ENCODE results near the gene TMEM184B. TPM values are rescaled to one million over a fixed set of nuclear protein-coding genes. Genes with fewer than 3 reads are reported as not detected.

Gene TMEM184B
- total RNA-seq, 4 donors from 2014 or later: 39.1 to 56.1 (median 51.4) TPM

DNA sequence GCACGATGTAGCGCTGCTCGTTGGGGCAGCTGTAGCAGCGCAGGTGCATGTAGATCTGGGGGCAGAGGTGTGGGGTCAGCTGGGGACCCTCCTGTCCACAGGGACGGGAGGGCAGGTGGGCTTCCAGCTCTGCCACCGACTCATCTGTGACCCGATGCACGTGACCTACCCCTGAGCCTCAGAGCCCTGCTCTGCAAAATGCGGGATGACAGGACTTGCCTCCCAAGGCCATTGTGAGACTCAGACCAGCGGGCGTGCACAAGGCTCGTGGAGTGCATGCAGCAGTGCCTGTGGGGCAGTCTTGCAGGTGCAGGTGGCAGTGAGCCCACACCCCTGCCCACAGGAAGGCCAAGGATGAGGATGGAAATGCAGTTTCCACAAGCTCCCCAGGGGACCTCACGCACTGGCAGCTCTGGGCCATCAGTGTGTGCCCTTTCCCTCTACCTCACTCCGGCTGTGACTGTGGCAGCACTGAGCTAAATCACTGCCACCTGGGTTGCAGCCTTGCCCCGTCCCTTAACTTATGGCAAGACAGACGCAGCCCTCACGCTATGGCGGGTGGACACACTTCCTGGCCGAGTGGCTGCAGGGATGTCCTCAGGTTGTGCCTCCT, 26.7 kb downstream of the TMEM184B start:
- TF ChIP-seq POLR2A (IDR thresholded peaks at IDR 0.05): no peak
- TF ChIP-seq, protein P1, sequence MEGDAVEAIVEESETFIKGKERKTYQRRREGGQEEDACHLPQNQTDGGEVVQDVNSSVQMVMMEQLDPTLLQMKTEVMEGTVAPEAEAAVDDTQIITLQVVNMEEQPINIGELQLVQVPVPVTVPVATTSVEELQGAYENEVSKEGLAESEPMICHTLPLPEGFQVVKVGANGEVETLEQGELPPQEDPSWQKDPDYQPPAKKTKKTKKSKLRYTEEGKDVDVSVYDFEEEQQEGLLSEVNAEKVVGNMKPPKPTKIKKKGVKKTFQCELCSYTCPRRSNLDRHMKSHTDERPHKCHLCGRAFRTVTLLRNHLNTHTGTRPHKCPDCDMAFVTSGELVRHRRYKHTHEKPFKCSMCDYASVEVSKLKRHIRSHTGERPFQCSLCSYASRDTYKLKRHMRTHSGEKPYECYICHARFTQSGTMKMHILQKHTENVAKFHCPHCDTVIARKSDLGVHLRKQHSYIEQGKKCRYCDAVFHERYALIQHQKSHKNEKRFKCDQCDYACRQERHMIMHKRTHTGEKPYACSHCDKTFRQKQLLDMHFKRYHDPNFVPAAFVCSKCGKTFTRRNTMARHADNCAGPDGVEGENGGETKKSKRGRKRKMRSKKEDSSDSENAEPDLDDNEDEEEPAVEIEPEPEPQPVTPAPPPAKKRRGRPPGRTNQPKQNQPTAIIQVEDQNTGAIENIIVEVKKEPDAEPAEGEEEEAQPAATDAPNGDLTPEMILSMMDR (IDR thresholded peaks at IDR 0.05): no peak
- H3K9me3 ChIP-seq: no peaks in the 10 kb centered on the region
- no peaks in the 10 kb centered on the region for H3K27me3 ChIP-seq
- no peak overlapping the region for H3K4me3 ChIP-seq
- DNase-seq: no peak
- peak overlapping the region in 3 of 4 donors; percentile 3 to 64 (median 62) for H3K27ac ChIP-seq
- H3K36me3 ChIP-seq: peaks cover 0 to 40% (median 0%) of the 10 kb centered on the region in 3 donors
- peaks cover 0 to 20% (median 0%) of the 10 kb centered on the region in 4 donors for H3K4me1 ChIP-seq

DNA sequence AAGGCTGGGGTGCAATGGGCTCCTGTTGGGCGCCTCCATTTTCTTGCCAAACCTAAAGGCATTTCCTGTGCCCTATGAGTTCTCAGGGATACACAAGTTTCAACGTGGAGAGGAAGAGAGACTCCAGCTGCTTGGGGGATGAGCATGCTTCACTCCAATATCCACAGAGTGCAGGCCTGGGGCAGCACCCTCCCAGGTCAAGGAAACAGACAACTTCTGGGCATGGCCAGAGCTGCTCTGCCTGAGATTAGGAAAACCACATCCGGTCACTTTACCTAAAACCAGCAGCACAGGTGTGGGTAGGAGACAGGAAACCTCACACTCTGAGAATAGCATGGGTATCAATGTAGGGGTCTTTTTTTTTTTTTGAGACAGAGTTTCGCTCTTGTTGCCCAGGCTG, 28.7 kb downstream of the TMEM184B start:
- peaks cover 0 to 28% (median 0%) of the 10 kb centered on the region in 4 donors for H3K4me1 ChIP-seq
- peak overlapping the region in 3 of 4 donors; percentile 55 to 82 (median 61) for H3K27ac ChIP-seq

DNA sequence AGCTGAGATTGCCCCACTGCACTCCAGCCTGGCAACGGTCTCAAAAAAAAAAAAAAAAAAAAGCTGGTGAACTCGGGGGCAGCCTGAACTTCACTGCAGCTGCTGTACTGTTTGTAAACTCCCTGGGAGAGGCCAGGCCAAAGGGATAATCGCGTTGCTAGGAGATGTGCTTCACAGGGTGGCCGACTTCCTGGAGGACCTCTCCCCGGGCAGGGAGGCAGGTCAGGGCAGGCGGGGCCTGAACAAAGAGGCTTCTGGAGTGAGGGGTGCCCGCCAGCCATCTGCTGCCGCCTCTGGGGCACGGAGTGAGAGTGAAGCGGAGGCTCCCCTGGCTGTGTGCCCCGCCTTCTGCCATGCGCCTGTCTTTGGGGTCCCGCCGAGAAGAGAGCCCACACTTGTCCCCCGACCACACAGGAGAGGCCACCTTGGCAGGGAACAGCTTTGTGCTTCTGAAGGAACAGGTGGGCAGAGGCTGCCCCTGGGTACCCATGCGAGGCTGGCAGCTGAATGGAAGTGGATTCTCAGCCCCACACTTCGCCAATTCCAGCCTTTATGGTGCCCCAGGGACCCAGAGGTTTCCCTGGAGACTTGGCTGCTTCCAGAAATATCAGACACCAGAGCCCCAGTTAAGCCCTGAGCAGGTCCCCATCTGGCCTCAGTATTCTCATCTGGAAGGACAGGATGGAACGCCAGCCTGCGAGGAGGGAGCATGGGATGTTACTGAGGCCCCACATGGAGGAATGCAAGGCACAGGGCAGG, 29.6 kb downstream of the TMEM184B start:
- DNase-seq: peak in 2 of 3 donors; percentile 79 to 81
- no peak overlapping the region for H3K4me3 ChIP-seq
- no peak for TF ChIP-seq POLR2A (IDR thresholded peaks at IDR 0.05)
- TF ChIP-seq, protein P1 (IDR thresholded peaks at IDR 0.05): no peak
- H3K4me1 ChIP-seq: peaks cover 0 to 37% (median 0%) of the 10 kb centered on the region in 4 donors
- peaks cover 0 to 40% (median 0%) of the 10 kb centered on the region in 3 donors for H3K36me3 ChIP-seq
- no peaks in the 10 kb centered on the region for H3K27me3 ChIP-seq
- H3K27ac ChIP-seq: peak overlapping the region; percentile 46 to 82 (median 58)
- H3K9me3 ChIP-seq: no peaks in the 10 kb centered on the region

More for the DNA sequence above, 28.7 kb downstream of the TMEM184B start:
- Histone ChIP-seq H3K9me3 (no peaks in the 10 kb centered on the region), H3K27me3 (no peaks in the 10 kb centered on the region), H3K36me3 (peaks cover 0 to 40% (median 0%) of the 10 kb centered on the region in 3 donors), H3K4me3 (no peak overlapping the region)
- peak in 1 of 3 donors; percentile 30 for DNase-seq
- no peak for TF ChIP-seq POLR2A (IDR thresholded peaks at IDR 0.05)
- TF ChIP-seq, protein P1 (IDR thresholded peaks at IDR 0.05): no peak

DNA sequence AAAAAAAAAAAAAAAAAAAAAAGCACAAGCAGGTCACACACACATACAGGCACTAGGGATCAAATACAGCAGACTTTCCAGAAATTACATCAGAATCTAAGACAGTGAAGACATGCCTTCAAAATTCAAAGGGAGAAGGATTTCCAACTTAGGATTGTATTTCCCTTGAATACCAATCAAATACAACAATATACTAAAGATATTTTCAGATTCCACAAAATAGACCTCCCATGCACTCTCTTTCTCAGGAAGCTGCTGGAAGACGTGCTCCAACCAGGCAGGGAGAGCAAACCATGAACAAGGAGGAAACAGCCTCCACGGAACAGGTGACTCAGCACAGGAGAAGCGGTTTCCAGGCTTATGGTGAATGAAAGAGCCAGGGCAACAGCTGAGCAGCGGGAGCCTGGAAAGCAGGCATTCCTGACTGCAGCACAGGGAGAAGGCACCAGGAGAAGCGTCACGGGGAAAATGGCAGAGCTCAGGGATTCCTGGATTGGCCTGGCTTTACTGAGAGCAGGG, 32.0 kb downstream of the TMEM184B start:
- Histone ChIP-seq H3K27ac (peak overlapping the region in 1 of 4 donors; percentile 19), H3K36me3 (peaks cover 0 to 21% (median 0%) of the 10 kb centered on the region in 3 donors), H3K4me3 (no peak overlapping the region), H3K4me1 (peaks cover 0 to 39% (median 0%) of the 10 kb centered on the region in 4 donors), H3K27me3 (no peaks in the 10 kb centered on the region), H3K9me3 (no peaks in the 10 kb centered on the region)
- peak in 2 of 3 donors; percentile 57 to 59 for DNase-seq
- TF ChIP-seq POLR2A (IDR thresholded peaks at IDR 0.05): no peak
- TF ChIP-seq, protein P1 (IDR thresholded peaks at IDR 0.05): no peak

DNA sequence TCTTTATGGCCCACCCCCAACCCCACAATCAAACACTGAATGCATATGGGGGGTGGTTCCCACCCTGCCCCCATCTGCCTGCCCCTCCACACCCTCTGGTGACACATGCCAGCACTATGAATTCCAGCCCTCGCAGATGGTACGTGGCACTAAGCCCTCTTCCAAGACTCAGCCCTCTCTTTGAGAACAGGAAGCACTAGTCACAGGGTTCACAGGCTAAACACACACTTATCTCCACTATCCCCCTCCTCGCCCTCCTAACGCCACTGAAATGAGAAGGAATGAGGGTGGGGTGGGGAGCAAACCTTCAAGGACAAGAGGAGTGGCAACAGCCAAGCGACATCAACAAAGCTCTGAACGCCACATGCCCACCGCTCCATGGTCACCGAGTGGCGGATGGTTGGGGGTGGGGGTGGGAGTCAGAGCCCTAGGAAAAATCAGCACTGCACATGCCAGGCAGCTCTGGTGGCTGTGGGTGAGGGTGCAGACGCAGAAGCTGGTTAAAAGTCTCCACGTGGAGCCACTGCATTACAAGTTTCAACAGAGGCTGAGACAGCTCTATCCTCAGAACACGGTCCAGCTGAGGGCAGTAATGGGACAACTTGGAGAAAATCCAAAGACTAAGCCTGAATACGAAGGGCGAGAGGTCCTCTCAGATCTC, 33.6 kb downstream of the TMEM184B start:
- peaks cover 0 to 39% (median 0%) of the 10 kb centered on the region in 4 donors for H3K4me1 ChIP-seq
- H3K36me3 ChIP-seq: peaks cover 0 to 16% (median 0%) of the 10 kb centered on the region in 3 donors
- no peak for DNase-seq
- no peak for TF ChIP-seq POLR2A (IDR thresholded peaks at IDR 0.05)
- TF ChIP-seq, protein P1 (IDR thresholded peaks at IDR 0.05): peak in 2 of 6 experiments; percentile 15 to 17
- H3K27me3 ChIP-seq: no peaks in the 10 kb centered on the region
- no peaks in the 10 kb centered on the region for H3K9me3 ChIP-seq
- no peak overlapping the region for H3K4me3 ChIP-seq
- peak overlapping the region in 3 of 4 donors; percentile 27 to 65 (median 32) for H3K27ac ChIP-seq
